ENCODE results near the gene SLIT3. TPM values are rescaled to one million over a fixed set of nuclear protein-coding genes. Genes with fewer than 3 reads are reported as not detected.

SLIT3 gene
- total RNA-seq, 1 experiment from 2014 or later: 0.10 TPM

GRCh38 chr5:168965638-168966037 is 335.3 kb downstream of the SLIT3 start:
- Histone ChIP-seq H3K9ac (ENCODE audit: low read length) (no peak overlapping the region), H3K9me3 (ENCODE audit: control insufficient read depth in 1 of 2, insufficient read depth in 1 of 2, low read depth in 1 of 2, low read length in 2 of 2) (no peaks in the 10 kb centered on the region), H3K4me3 (replicated peaks in 1 of 2; ENCODE audit: low read depth in 1 of 2, low read length in 2 of 2) (no peak overlapping the region), H4K20me1 (ENCODE audit: insufficient read depth) (no peaks in the 10 kb centered on the region), H3K79me2 (ENCODE audit: insufficient read depth, low read length) (no peaks in the 10 kb centered on the region), H3K9me2 (ENCODE audit: insufficient read depth) (no peaks in the 10 kb centered on the region), H2AFZ (ENCODE audit: low read depth, low read length, poor library complexity, severe bottlenecking) (no peak overlapping the region), H3K27me3 (ENCODE audit: insufficient read depth, low read length) (peaks cover 45% of the 10 kb centered on the region), H3K4me1 (ENCODE audit: control insufficient read depth in 1 of 2, insufficient read depth in 2 of 2, low read length in 2 of 2) (no peaks in the 10 kb centered on the region), H3K27ac (ENCODE audit: low read depth, low read length) (no peak overlapping the region), H3K36me3 (ENCODE audit: control insufficient read depth in 1 of 2, insufficient read depth in 2 of 2, low read length in 2 of 2) (no peaks in the 10 kb centered on the region), H3K4me2 (ENCODE audit: low read length) (no peak overlapping the region)
- TF ChIP-seq SRF (IDR thresholded peaks at IDR 0.05; ENCODE audit: low read depth): no peak
- TF ChIP-seq RAD21 (IDR thresholded peaks at IDR 0.05; ENCODE audit: low read depth): no peak
- no peak for TF ChIP-seq JUND (IDR thresholded peaks at IDR 0.05)
- TF ChIP-seq CEBPB (IDR thresholded peaks at IDR 0.05; ENCODE audit: low read depth): no peak
- TF ChIP-seq POLR2AphosphoS5 (IDR thresholded peaks at IDR 0.05; ENCODE audit: low read depth, low read length): no peak
- TF ChIP-seq TCF7L2 (IDR thresholded peaks at IDR 0.05; ENCODE audit: borderline replicate concordance, extremely low read depth, insufficient read depth, insufficient read length): no peak
- no peak for TF ChIP-seq ELF1 (IDR thresholded peaks at IDR 0.05; ENCODE audit: borderline replicate concordance, low read depth)
- no peak for TF ChIP-seq POLR2A (IDR thresholded peaks at IDR 0.05; ENCODE audit: borderline replicate concordance, extremely low read depth, insufficient read depth, insufficient read length)
- no peak for TF ChIP-seq ZFX (IDR thresholded peaks at IDR 0.05)
- TF ChIP-seq EGR1 (IDR thresholded peaks at IDR 0.05; ENCODE audit: low read depth): no peak
- TF ChIP-seq, protein P1, sequence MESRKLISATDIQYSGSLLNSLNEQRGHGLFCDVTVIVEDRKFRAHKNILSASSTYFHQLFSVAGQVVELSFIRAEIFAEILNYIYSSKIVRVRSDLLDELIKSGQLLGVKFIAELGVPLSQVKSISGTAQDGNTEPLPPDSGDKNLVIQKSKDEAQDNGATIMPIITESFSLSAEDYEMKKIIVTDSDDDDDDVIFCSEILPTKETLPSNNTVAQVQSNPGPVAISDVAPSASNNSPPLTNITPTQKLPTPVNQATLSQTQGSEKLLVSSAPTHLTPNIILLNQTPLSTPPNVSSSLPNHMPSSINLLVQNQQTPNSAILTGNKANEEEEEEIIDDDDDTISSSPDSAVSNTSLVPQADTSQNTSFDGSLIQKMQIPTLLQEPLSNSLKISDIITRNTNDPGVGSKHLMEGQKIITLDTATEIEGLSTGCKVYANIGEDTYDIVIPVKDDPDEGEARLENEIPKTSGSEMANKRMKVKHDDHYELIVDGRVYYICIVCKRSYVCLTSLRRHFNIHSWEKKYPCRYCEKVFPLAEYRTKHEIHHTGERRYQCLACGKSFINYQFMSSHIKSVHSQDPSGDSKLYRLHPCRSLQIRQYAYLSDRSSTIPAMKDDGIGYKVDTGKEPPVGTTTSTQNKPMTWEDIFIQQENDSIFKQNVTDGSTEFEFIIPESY (IDR thresholded peaks at IDR 0.05; ENCODE audit: extremely low read depth, insufficient replicate concordance, low read length): no peak
- TF ChIP-seq, protein P2, sequence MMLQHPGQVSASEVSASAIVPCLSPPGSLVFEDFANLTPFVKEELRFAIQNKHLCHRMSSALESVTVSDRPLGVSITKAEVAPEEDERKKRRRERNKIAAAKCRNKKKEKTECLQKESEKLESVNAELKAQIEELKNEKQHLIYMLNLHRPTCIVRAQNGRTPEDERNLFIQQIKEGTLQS (IDR thresholded peaks at IDR 0.05): no peak
- no peak for TF ChIP-seq EZH2 (IDR thresholded peaks at IDR 0.05)
- TF ChIP-seq ZNF274 (IDR thresholded peaks at IDR 0.05; ENCODE audit: low read depth, low read length): no peak
- TF ChIP-seq YY1 (IDR thresholded peaks at IDR 0.05; ENCODE audit: extremely low read depth, insufficient replicate concordance, low read depth, low read length): no peak
- no peak for TF ChIP-seq CTCF (IDR thresholded peaks at IDR 0.05 in 2 of 3, conservative IDR thresholded peaks at IDR 0.05 in 1 of 3; ENCODE audit: borderline replicate concordance in 1 of 3, insufficient read depth in 1 of 3, low read depth in 2 of 3, low read length in 2 of 3)
- TF ChIP-seq MAX (IDR thresholded peaks at IDR 0.05): no peak
- TF ChIP-seq SP1 (IDR thresholded peaks at IDR 0.05; ENCODE audit: low read depth): no peak
- TF ChIP-seq, protein P3, sequence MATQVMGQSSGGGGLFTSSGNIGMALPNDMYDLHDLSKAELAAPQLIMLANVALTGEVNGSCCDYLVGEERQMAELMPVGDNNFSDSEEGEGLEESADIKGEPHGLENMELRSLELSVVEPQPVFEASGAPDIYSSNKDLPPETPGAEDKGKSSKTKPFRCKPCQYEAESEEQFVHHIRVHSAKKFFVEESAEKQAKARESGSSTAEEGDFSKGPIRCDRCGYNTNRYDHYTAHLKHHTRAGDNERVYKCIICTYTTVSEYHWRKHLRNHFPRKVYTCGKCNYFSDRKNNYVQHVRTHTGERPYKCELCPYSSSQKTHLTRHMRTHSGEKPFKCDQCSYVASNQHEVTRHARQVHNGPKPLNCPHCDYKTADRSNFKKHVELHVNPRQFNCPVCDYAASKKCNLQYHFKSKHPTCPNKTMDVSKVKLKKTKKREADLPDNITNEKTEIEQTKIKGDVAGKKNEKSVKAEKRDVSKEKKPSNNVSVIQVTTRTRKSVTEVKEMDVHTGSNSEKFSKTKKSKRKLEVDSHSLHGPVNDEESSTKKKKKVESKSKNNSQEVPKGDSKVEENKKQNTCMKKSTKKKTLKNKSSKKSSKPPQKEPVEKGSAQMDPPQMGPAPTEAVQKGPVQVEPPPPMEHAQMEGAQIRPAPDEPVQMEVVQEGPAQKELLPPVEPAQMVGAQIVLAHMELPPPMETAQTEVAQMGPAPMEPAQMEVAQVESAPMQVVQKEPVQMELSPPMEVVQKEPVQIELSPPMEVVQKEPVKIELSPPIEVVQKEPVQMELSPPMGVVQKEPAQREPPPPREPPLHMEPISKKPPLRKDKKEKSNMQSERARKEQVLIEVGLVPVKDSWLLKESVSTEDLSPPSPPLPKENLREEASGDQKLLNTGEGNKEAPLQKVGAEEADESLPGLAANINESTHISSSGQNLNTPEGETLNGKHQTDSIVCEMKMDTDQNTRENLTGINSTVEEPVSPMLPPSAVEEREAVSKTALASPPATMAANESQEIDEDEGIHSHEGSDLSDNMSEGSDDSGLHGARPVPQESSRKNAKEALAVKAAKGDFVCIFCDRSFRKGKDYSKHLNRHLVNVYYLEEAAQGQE (IDR thresholded peaks at IDR 0.05; ENCODE audit: low read depth): no peak
- TF ChIP-seq SIN3A (IDR thresholded peaks at IDR 0.05; ENCODE audit: low read depth): no peak
- intact Hi-C loops (cut with micrococcal nuclease): no loop called here
- ChIA-PET CTCF (no interaction called here), POLR2A (no interaction called here), RAD21 (ENCODE audit: low non-redundant PET in 1 of 2, low total read pairs in 2 of 2, uncharacterized antibody in 2 of 2, unreplicated experiment in 2 of 2) (no interaction called here)
- no TSS peak for BruUV-seq (replicated peaks)
- no peak for ATAC-seq
- no peak for DNase-seq (ENCODE audit: low read depth, low spot score)

Data from HCT116 (cell line).